Stimulated activated CD4-positive, alpha-beta T cell treated with anti-CD3 and anti-CD28 coated beads, Interleukin-15, amount 100 ng/mL, for 1 hour (primary cell): ENCODE data around the gene FLT3LG.
"Not testable (repeated sequence)": the region's sequence is repeated elsewhere in the genome, so short reads cannot be mapped to it uniquely, and the experiment has no call there.

Experiments
- DNase-seq, 2 donors: peaks; one replicate each; pipeline ENCODE4 v3.0.0-alpha.2; 2020; ENCODE audit warnings: low read depth in 1 of 2, low spot score in 1 of 2

FLT3LG gene

DNA sequence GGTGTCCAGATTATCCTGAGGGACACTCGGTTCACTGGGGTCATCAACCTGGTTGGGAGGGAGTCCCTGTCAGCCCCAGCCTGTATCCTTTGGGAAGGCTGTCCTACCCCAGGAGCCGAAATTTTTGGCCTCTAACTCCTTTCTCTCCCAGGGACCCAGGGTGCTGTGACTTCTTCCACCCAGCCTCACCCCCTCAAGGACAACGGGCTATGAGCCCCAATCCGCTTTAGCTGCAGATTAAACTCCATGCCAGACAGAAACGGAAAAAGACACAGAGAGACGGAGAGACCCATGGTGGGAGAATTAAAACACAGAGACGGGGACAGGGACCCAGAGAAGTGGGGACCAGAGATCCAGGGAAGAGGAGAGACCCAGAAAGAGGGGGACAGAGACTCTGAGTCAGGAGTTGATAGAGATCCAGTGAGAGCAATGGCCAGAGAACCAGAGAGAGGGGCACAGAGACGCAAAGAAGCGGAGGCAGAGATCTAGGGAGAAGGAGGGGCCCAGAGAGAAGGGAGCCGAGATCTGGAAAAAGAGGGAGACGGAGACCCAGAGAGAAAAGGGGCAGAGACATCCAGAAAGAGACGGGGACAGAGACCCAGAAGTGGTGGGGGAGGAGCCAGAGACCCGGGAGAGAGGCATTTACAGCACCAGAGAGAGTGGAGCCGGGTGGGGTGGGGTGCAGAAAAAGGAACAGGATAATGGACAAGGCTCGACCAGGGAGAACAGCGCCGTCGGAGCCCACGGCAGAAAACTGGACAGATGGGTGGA, 33.4 kb upstream of the FLT3LG start:
- no peak for DNase-seq

DNA sequence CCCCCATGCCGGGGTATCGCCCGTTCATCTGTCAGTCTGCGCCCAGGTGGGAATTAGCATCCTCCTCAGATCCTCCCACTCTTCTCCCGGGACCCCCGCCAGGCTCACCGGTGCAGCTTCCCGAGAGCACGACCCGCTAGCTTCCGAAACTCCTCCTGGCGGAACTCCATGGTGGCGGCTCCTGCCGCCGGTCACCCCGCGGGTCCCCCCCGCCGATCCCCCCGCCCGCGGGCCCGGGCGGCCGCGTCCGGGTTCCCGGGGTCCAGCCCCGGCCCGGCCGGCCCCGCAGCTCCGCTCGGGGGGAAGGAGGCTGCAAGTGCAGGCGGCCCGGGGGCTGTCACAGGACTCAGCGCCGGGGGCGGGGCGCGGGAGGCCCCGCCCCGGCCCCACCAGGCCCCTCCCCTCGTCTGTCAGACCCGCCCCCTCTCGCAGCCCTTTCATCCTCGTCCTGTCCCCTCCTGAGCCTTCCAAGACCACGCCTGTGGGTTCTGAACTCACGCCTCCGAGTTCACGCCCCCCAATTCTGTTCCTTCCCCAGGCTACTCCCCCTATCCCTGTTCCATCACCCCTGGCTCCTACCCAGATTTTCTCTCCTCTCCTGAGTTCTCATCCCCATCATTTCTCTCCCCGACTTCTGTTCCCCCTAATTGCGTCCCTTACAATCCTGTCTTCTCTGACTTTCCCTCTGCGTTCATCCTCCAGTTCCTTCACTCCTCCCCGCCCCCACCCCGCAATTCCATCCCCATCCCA, 32.6 kb upstream of the FLT3LG start, which contains the start of gene SLC17A7:
Gene SLC17A7, minus strand, starts transcription at position 318 of the 750 bp plus-strand sequence. Its CDS starts 148 bp downstream, at position 170.
- DNase-seq, result no peak

DNA sequence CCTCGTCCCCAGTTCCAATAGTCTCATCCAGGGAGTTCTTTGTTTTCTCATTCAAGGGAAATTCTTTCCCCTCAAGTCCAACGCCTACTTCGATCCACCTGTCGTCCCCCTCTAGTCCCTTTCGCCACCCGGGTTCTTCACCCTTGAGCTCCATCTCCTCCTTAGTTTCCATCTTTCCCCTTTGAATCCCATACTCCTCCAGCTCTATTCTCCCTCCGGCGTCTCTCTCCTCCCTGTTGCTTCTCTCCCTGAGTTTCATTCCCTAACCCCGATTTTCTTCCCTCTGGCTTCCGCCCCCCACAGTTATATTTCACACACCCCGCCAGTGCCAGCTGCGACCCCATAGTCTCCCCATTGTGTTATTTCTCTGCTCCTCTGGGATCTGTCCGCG, 32.1 kb upstream of the FLT3LG start:
- DNase-seq, result no peak

DNA sequence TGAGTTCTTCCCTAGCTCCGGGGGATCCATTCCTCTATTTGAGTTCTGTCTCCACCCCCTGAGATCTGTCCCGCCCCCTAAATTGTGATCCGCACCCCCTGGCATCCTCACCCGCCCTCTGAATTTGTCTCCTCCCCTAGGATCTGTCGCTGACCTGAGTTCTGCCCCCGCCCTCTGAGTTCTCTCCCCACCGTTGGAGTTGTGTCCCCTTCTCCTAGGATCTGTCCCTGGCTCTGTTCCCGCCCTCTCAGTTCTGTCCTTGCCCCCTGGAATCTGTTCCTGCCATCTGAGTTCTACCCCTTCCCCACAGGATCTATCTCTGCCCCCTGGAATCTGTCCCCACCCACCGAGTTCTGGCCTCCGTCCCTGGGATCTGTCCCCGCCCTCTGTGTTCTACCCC, 31.7 kb upstream of the FLT3LG start:
- DNase-seq, result no peak

DNA sequence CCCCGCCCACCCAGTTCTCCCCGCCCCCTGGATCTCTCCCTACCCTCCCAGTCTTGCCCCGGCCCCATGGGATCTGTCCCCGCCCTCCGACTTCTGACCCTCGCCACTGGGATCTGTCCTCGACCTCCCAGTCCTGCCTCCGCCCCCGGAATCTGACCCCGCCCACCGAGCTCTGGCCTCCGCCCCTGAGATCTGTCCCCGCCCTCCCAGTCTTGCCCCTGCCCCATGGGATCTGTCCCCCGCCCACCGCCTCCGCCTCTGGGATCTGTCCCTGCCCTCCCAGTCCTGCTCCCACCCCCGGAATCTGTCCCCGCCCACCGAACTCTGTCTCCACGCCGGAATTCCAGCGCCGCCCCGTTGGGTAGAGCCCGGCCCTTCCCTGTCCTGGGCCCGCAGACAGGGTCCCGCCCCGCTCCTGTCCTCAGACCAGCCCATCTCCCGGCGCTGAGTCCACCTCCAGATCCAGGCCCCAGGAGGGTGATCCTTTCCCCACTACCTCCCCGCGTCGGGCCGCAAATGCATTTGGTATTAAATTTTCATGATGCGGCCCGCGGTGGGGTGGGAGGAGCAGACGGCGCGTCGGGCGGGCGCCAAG, 31.1 kb upstream of the FLT3LG start:
- peak in 1 of 2 donors; percentile 33 for DNase-seq

DNA sequence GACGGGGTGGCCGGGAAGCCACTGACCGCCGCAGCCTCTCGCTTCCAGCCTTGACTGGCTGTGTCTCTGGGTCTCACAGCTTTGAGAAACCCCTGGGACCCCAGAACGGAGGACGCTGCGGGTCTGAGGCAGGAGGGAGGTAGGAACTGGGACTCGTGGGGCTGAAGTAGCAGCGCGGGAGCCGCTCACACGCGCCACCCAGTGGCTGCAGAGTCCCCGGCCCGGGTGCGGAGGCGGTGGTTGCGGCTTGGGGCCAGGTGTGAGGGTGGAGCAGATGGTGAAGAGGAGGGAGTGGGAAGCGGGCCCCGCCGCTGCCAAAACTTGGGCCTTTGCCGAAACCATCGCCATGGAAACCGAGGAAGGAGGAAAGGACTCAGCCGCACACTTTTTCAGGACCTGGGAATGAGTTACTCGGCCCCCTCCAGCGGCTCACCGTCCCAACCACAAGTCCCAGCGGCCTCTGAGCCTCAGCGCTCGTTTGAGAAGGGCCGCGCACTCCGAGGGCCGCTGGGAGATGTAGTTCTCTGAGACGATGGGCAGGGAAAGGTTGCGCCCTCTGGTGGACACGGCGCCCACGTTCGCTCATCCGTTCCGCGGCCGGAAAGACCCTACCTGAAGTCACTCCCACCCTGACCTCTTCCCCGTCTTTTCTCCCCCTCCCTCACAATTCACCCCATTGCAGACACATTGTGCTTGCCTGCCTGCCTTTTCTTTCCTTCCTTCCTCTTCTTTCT, 30.5 kb upstream of the FLT3LG start:
- peak; percentile 86 to 93 for DNase-seq

DNA sequence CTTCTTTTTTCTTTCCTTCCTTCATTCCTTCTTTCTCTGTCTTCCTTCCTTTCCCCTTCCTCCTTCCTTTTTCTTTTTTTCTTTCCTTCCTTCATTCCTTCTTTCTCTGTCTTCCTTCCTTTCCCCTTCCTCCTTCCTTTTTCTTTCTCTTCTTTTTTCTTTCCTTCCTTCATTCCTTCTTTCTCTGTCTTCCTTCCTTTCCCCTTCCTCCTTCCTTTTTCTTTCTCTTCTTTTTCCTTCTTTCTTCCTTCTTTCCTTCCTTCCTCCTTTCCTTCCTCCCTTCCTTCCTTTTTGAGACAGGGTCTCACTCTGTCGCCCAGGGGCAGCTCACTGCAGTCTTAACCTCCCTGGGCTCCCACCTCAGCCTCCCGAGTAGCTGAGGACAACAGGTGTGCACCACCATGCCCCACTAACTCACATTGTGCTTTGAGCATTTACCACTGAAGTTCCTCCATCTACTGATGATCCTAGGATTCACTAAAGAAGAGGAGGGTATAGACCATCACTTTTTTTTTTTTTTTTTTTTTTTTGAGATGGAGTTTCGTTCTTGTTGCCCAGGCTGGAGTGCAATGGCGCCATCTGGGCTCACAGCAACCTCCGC, 29.8 kb upstream of the FLT3LG start:
- DNase-seq, result not testable (repeated sequence)

DNA sequence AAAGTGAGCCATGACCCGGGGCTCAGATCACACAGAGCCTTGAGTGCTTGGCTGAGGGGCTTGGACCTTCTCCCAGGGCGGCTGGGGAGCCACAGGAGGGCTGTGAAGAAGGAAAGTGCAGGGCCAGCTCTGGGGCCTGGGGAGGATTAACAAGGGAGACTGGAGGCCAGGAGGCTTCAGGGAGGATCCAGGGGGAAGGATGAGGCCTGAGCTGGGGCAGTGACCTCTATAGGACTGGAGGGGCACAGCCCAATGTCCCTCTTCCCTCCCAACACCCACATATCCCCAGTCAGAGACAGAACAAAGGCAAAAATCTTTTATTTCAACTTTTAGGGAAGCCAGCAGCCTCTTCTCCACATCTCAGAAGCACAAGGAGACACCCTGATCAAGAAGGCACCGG, 28.0 kb upstream of the FLT3LG start:
- no peak for DNase-seq

DNA sequence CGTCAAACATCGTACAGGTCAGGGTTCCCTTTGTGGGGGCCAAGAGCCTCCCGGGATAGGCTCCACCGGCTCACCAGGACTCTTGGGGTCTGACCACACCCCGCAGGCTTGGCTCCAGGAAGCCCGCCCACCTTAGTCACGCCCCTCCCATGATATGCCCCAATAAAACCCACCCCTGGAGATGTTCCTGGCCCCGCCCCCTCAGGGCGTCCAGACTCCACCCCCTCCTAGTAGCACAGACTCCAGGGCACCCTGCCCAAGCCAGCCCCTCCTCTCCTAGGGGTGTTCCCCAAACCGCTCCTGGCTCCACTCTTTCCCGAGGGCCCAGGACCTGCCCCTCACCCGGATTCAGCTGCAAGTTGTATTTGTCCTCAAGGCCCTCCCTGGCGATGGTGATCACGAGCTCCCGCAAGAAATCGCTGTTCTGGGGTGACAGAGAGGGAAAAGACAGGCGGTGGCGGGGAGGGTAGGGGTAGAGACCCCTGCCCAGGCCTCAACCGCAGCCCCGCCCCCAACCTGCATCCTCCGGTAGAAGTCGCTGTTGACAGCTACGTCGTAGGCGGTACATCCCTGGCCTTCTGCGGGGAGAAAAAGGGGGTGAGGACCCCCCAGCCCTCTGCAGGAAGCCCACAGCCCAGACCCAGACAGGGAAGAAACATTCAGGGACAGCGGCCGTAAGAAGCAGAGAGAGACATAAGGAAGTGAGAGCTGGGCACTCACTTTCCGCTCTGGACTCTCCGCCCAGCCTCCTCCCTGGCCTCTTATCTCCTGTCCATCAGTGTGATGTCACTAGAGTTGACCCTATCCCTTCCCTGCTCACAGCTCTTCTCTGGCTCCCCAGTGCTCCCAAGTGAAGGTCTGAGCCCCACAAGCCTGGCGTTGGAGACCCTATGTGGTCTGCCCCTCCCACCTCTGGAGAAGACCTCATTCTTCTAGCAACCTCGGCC, 26.3 kb upstream of the FLT3LG start:
- no peak for DNase-seq

DNA sequence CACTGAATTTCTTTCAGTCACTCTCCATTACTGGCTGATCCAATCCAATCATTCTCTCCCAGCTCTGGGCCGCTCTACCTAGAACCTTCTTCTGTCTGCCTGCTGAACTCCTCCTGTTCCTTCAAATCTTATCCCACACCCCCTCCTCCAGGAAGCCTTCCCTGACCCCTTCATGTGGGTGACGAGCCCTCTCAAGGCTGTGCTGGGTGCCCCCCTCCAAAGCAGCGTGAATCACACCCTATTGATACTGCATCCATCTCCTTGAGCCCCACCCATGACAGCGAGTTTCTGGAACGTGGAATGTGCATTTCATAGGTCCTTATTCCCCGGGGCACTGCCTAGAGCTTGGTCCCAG, 25.6 kb upstream of the FLT3LG start:
- no peak for DNase-seq

DNA sequence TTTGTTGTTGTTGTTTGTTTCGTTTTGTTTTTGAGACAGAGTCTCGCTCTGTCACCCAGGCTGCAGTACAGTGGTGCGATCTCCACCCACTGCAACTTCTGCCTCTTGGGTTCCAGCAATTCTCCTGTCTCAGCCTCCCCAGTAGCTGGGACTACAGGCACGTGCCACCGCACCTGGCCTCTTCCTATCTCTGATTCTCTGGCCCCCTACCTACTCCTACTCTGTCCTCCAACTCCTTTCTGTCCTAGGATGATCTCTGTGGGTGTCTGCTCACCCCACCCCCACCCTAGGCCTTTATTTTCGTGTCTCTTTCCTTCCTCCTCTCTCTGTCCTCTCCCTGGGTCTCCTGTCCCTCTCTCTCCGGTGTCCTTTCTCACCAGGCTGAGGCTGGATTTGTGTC, 23.6 kb upstream of the FLT3LG start:
- no peak for DNase-seq

DNA sequence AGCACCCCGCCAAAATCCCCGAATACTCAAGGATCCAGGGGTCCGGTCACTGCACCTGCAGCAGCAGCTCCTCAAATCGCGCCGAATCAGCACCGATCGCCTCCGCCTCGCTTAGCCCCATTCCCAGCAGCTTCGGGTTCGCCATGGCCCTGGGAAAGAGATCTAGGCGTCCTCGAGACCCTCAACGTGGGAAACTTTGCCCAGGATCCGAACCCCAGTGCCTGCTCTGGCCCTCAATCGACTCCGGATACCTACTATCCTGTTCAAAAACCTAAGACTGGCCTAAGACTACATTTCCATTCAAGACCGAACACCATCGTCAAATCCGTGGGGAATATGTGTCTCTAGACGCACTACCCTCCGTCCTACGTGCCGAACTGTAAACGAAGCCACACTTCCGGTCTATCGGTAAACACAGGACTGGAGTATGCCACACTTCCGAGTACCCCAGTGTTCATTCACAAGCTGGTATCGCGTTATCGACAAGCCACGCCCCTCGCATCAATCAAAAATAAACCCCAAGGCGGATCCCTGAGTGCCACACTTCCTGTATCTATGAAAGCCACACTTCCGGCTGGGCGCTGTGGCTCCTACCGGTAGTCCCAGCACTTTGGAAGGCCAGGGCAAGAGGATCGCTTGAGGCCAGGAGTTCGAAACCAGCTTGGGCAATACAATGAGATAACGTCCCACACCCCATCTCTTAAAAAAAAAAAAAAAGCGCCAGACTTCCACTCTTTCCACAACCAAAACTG, 22.4 kb upstream of the FLT3LG start, which contains the start of gene PIH1D1:
Gene PIH1D1, minus strand, starts transcription at position 385 of the 752 bp plus-strand sequence. Its CDS starts 240 bp downstream, at position 145.
- DNase-seq, result peak; percentile 73 to 84

DNA sequence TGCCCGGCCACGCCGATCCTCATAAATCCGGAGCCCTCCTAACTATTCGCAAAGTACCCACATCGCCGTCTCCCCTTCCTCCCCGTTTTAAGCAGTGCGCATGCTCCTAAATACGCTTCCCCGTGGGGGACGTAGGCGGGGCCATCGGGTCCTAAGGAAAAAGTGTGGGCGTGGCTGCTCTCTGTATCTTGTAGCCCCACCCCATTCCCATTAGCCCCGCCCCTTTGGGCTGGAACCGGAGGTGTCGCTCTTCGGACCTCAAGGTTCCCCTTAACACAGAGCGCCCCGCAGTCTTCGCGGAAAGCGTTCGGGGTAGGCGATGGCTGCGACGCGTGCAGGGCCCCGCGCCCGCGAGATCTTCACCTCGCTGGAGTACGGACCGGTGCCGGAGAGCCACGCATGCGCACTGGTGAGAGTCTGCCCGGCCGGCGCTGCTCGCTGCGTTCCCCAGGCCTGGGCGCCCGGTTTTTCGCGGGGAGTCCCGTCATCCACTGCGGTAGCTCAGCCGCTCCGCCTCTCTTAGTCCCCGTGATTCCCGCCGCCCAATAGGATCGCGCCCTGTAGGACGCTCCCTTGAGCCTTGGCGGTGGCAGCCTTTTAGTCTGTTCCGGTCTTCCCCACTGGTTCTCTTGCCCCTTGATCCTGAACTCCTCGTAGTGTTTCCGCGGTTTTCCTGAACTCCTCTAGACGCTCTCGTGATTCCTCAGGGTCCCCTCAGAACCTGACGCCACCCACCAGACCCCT, 20.8 kb upstream of the FLT3LG start, which contains the start of gene ALDH16A1:
Gene ALDH16A1, plus strand, starts transcription at position 213 of the 744 bp plus-strand sequence. Its CDS starts 107 bp downstream, at position 320.
- DNase-seq, result peak; percentile 94 to 95

DNA sequence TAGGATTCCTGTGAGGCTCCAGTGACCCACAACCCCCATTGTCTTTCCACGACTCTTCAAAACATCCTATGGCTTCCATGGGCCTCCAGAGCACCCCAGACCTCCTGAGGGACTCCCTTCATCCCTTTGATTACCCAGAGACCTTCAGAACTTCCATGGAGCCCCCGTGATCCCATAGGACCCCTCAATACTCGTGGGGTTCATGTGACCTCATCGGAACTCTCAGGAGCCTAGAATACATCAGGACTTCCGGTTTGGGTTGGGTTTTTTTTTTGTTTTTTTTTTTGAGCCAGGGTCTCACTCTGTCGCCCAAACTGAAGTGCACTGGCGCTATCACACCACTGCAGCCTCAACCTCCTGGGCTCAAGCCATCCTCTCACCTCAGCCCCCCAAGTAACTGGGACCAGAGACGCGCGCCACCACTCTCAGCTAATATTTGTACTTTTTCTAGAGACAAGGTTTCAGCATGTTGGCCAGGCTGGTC, 20.2 kb upstream of the FLT3LG start:
- DNase-seq, result no peak

DNA sequence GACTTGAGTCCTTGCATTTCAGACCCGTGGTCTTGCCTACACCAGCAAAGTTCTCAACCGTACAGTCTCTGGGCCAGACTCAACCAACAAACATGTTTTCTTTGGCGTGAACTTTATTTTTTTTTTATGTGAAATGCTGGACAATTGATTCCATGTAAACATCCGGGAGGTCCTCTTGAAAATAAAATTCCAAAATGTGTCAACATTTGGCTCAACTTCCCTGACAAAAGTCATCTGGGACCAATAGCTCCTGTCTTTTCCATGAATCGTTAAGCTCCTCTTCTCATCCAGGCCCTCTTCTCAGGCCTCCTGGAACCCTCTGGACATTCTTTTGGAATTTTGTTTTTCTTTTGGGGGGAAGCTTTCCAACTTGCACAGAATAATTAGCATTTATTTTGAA, 18.2 kb upstream of the FLT3LG start:
- DNase-seq, result no peak

DNA sequence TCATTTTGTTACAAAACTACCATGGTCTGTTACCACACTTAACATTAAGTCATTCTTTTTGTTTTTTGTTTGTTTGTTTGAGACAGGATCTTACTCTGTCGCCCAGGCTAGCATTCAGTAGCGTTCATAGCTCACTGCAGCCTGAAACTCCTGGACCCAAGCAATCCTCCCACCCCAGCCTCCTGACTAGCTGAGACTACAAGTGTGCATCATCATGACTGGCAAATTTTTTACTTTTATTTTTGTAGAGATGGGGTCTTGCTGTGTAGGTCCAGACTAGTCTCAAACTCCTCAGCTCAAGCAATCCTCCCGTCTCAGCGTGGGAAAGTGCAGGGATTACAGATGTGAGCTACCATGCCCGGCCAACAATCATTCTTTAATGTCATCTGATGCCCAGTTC, 17.7 kb upstream of the FLT3LG start:
- no peak for DNase-seq

DNA sequence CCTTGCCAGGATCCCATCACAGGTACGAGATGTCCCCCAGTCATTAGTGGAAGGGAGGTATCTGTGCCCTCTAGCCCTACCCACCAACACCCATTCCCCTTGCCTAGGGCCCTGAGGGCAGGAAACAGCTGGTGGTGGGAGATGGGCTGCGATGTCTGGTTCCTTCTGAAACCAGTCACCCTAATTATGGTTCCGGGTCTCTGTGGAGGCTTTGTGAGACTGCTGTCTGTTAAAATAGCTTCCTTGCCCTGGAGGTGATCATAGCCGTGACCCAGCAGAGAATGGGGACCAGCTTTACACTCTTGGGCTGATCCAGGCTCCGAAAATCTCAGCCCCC, 15.5 kb upstream of the FLT3LG start:
- no peak for DNase-seq

DNA sequence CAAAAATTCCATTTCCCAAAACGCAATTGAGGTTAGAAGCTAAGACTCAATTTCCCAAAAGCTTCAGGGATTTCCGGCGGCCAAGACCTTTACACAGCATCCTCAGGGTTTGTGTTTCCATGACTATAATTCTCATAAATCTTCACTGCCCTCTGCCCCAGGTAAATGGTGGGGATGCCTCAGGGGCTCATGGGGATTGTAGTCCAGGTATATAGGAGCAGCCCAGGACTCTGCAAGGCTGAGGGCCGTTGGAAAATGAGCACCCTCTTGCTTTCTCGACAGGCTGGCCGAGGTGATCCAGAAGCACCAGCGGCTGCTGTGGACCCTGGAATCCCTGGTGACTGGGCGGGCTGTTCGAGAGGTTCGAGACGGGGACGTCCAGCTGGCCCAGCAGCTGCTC, 14.6 kb upstream of the FLT3LG start:
- no peak for DNase-seq
